ENCODE results near the gene WNT4. TPM values are rescaled to one million over a fixed set of nuclear protein-coding genes. Genes with fewer than 3 reads are reported as not detected.

Gene WNT4
- total RNA-seq, 2 donors from 2014 or later = 3.0 to 3.4 TPM

DNA sequence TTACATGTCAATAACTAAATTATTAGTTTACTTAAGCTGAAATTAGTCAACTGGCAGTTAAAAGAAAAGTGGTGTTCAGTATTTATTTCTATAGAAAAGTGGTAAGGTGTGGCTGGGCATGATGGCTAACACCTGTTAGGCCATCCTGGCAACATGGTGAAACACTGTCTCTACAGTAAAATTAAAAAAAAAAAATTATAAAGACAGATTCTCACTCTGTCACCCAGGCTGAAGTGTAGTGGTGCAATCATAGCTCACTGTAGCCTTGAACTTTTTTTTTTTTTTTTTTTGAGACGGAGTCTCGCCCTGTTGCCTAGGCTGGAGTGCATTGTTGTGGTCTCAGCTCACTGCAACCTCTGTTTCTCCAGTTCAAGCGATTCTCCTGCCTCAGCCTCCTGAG lies 32.9 kb downstream of the WNT4 start:
- 86% methylated on average over 3 of the region's 3 CpGs for WGBS
- Histone ChIP-seq H3K9me3 (no peaks in the 10 kb centered on the region), H3K36me3 (no peaks in the 10 kb centered on the region), H3K27me3 (replicated peaks; ENCODE audit: insufficient read depth) (no peaks in the 10 kb centered on the region), H3K4me3 (no peak overlapping the region), H3K27ac (no peak overlapping the region), H3K4me1 (replicated peaks) (no peaks in the 10 kb centered on the region)
- TF ChIP-seq, protein P1, sequence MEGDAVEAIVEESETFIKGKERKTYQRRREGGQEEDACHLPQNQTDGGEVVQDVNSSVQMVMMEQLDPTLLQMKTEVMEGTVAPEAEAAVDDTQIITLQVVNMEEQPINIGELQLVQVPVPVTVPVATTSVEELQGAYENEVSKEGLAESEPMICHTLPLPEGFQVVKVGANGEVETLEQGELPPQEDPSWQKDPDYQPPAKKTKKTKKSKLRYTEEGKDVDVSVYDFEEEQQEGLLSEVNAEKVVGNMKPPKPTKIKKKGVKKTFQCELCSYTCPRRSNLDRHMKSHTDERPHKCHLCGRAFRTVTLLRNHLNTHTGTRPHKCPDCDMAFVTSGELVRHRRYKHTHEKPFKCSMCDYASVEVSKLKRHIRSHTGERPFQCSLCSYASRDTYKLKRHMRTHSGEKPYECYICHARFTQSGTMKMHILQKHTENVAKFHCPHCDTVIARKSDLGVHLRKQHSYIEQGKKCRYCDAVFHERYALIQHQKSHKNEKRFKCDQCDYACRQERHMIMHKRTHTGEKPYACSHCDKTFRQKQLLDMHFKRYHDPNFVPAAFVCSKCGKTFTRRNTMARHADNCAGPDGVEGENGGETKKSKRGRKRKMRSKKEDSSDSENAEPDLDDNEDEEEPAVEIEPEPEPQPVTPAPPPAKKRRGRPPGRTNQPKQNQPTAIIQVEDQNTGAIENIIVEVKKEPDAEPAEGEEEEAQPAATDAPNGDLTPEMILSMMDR (IDR thresholded peaks at IDR 0.05) = no peak
- TF ChIP-seq POLR2AphosphoS5 (IDR thresholded peaks at IDR 0.05) (no peak), POLR2A (IDR thresholded peaks at IDR 0.05) (no peak)
- intact Hi-C loops (cut with DNase I) = loop anchor here (10.0 kb wide), 1 partner anchor 305 kb away; no protein-coding TSS in a partner anchor
- no peak for DNase-seq (ENCODE audit: low spot score)

DNA sequence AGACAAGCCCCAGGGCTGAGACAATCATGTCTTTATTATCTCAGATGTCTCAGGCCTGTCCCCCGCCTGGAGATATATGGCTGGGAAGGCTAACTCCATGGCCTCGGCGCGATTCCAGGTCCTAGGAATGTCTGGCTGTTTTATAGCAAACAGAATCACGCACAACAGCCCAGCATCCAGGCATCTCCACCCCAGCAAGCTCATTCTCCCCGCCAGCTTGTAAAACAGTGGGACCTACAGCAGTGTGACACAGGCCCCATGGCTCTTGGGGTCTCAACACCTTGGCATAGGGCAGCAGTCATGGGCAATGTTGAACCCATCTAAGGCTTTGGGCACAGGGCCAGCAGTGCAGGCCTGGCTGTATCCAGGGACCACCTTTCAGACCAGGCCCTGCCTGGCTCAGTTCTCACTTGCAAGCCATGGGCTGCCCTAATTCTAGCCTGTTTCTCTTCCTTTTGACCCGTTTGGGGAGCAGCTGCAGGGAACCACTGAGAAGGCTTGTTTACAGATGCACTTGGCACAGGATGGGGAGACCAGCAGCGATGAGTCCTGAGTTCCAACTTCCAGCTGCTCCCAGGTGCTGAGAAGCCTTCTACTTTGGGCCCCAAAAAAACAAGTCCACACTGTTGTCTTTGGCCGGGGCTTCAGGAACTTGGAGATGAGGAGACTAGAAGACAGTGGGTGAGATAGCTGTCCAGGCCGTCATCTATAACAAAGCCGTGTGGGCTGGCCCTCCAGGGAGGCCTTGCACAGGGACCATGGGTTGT lies 34.4 kb downstream of the WNT4 start:
- intact Hi-C loops (cut with DNase I) = loop anchor here (5.0 to 10.0 kb wide), 2 partner anchors 169 to 536 kb away; partner anchors contain the start of gene C1QC
- no peak for DNase-seq (ENCODE audit: low spot score)
- H3K27ac ChIP-seq = no peak overlapping the region
- WGBS = 29% methylated on average over 11 of the region's 11 CpGs
- TF ChIP-seq POLR2A (IDR thresholded peaks at IDR 0.05) (no peak), POLR2AphosphoS5 (IDR thresholded peaks at IDR 0.05) (no peak)
- TF ChIP-seq, protein P1 (IDR thresholded peaks at IDR 0.05) = no peak
- no peaks in the 10 kb centered on the region for H3K36me3 ChIP-seq
- H3K4me3 ChIP-seq = no peak overlapping the region
- H3K9me3 ChIP-seq = no peaks in the 10 kb centered on the region
- no peaks in the 10 kb centered on the region for H3K27me3 ChIP-seq (replicated peaks; ENCODE audit: insufficient read depth)
- no peaks in the 10 kb centered on the region for H3K4me1 ChIP-seq (replicated peaks)

DNA sequence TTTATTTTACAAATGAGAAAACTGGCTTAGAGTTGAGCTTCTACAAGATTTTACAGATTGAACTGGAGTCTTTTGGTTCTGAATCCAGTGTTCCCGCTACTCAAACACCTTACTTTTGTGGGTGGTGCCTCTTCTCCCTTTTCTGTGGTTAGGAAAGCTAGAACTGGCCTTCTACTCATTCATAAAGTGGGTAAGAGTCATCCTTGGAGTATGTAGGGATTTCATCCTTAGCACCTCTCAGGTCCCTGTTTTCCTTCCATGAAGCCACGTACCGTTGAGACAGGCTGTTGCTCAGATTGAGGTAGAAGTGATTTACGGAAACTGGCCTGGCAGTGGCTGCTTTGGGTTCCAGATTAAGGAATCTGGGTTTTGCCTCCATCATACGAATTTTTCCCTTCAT lies 35.8 kb downstream of the WNT4 start:
- no peak overlapping the region for H3K4me3 ChIP-seq
- no peaks in the 10 kb centered on the region for H3K27me3 ChIP-seq (replicated peaks; ENCODE audit: insufficient read depth)
- no peaks in the 10 kb centered on the region for H3K36me3 ChIP-seq
- H3K27ac ChIP-seq = no peak overlapping the region
- no peak for DNase-seq (ENCODE audit: low spot score)
- intact Hi-C loops (cut with DNase I) = loop anchor here (5.0 to 10.0 kb wide), 2 partner anchors 170 to 538 kb away; partner anchors contain the start of gene C1QC
- no peaks in the 10 kb centered on the region for H3K9me3 ChIP-seq
- no peak for TF ChIP-seq POLR2AphosphoS5 (IDR thresholded peaks at IDR 0.05)
- no peak for TF ChIP-seq POLR2A (IDR thresholded peaks at IDR 0.05)
- TF ChIP-seq, protein P1 (IDR thresholded peaks at IDR 0.05) = no peak
- WGBS = 85% methylated on average over 5 of the region's 5 CpGs
- H3K4me1 ChIP-seq (replicated peaks) = no peaks in the 10 kb centered on the region

- H3K36me3 ChIP-seq = no peaks in the 10 kb centered on the region
- TF ChIP-seq, protein P1 (IDR thresholded peaks at IDR 0.05) = peak; percentile 38 to 88 (median 88)
- TF ChIP-seq POLR2AphosphoS5 (IDR thresholded peaks at IDR 0.05) = peak; percentile 59
- TF ChIP-seq POLR2A (IDR thresholded peaks at IDR 0.05) = peak; percentile 6
- no peak overlapping the region for H3K27ac ChIP-seq
- peak; percentile 47 for DNase-seq (ENCODE audit: low spot score)
- intact Hi-C loops (cut with DNase I) = loop anchor here (5.0 to 10.0 kb wide), 2 partner anchors 172 to 539 kb away; partner anchors contain the start of gene C1QC
- H3K4me3 ChIP-seq = no peak overlapping the region
- no peaks in the 10 kb centered on the region for H3K4me1 ChIP-seq (replicated peaks)
- H3K9me3 ChIP-seq = no peaks in the 10 kb centered on the region
- no peaks in the 10 kb centered on the region for H3K27me3 ChIP-seq (replicated peaks; ENCODE audit: insufficient read depth)
- 52% methylated on average over 5 of the region's 5 CpGs for WGBS
These were observed 37.2 kb downstream of the WNT4 start for GRCh38 chr1:22105611-22106207.

All from prostate gland (tissue), 2 donors.